NB4 (cell line): Measurements from ENCODE around the gene ME3.

Source experiments
- DNase-seq: peaks from one replicate; pipeline ENCODE4 v3.0.0; 2010; ENCODE audit warnings: low read depth
- H3K4me3 ChIP-seq: one replicate; pipeline ENCODE4 v1.5.1; 2011; ENCODE audit warnings: mild to moderate bottlenecking, low read depth, low read length, moderate library complexity
- CTCF ChIP-seq: IDR thresholded peaks from one replicate; pipeline ENCODE4 v1.5.1; 2012; ENCODE audit warnings: low read depth, low read length
- MYC ChIP-seq: IDR thresholded peaks from 2 replicates; pipeline ENCODE4 v1.6.1; 2011; ENCODE audit warnings: low read depth, low read length
- POLR2A ChIP-seq: IDR thresholded peaks from 2 replicates; pipeline ENCODE4 v1.6.1; 2011; ENCODE audit warnings: mild to moderate bottlenecking; ENCODE audit not compliant: insufficient read length; ENCODE audit errors: extremely low read depth
- TF ChIP-seq, protein P1 (sequence below): IDR thresholded peaks from 2 replicates; pipeline ENCODE4 v1.6.1; 2011; ENCODE audit warnings: low read depth, low read length

Gene ME3

DNA sequence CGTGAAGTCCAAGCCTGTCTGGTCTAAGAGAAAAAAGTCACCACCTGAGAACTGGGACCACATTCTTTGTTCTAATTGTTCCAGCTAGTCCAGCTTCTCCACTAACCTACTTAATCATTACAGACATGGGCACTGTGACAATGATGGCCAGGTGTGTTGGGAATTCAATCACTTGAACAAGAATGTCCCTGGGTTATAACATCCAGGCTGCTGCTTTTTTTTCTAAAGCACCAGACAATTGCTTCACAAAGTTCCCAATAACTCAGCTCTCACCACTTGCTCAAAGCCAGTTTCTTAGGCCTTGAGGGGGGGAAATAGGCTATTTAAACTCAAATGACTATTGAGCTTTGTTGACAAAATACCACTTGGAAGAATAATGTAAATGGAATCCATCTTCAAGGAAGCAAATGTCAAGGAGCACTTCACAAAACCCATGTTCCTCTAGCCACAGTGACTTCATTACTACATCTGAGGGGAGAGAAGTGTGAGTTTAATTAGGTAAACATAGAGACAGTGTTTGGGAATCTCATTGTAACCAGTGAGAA, 80.3 kb downstream of the ME3 start:
- no peak overlapping the region for H3K4me3 ChIP-seq
- no peak for TF ChIP-seq CTCF
- no peak for TF ChIP-seq MYC
- TF ChIP-seq POLR2A, result no peak
- TF ChIP-seq, protein P1, sequence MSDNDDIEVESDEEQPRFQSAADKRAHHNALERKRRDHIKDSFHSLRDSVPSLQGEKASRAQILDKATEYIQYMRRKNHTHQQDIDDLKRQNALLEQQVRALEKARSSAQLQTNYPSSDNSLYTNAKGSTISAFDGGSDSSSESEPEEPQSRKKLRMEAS, result no peak
- DNase-seq, result no peak

DNA sequence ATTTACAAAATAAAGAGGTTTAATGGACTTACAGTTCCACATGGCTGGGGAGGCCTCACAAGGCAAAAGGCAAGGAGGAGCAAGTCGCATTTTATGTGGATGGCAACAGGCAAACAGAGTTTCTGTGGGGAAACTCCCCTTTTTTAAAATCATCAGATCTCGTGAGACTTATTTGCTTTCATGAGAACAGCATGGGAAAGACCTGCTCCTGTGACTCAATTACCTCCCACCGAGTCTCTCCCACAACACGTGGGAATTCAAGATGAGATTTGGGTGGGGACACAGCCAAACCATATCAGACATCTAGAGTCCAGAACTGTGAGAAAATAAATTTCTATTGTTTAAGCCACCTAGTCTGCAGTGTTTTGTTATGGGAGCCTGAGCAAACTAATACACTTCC, 80.8 kb downstream of the ME3 start:
- TF ChIP-seq CTCF, result no peak
- TF ChIP-seq, protein P1, result no peak
- TF ChIP-seq MYC, result no peak
- TF ChIP-seq POLR2A, result no peak
- DNase-seq, result no peak
- H3K4me3 ChIP-seq, result no peak overlapping the region

GRCh38 chr11:86589856-86590589, 82.4 kb downstream of the ME3 start:
- TF ChIP-seq, protein P1, result no peak

GRCh38 chr11:86589204-86589603, 83.2 kb downstream of the ME3 start:
- no peak for DNase-seq
- no peak for TF ChIP-seq MYC
- TF ChIP-seq CTCF, result no peak
- TF ChIP-seq POLR2A, result no peak
- TF ChIP-seq, protein P1, result no peak
- no peak overlapping the region for H3K4me3 ChIP-seq

More at GRCh38 chr11:86589856-86590589, 82.4 kb downstream of the ME3 start:
- H3K4me3 ChIP-seq, result no peak overlapping the region
- no peak for DNase-seq

GRCh38 chr11:86588566-86589090, 83.8 kb downstream of the ME3 start:
- TF ChIP-seq, protein P1, result no peak
- TF ChIP-seq MYC, result no peak
- TF ChIP-seq POLR2A, result no peak
- no peak for TF ChIP-seq CTCF
- DNase-seq, result no peak
- H3K4me3 ChIP-seq, result no peak overlapping the region

DNA sequence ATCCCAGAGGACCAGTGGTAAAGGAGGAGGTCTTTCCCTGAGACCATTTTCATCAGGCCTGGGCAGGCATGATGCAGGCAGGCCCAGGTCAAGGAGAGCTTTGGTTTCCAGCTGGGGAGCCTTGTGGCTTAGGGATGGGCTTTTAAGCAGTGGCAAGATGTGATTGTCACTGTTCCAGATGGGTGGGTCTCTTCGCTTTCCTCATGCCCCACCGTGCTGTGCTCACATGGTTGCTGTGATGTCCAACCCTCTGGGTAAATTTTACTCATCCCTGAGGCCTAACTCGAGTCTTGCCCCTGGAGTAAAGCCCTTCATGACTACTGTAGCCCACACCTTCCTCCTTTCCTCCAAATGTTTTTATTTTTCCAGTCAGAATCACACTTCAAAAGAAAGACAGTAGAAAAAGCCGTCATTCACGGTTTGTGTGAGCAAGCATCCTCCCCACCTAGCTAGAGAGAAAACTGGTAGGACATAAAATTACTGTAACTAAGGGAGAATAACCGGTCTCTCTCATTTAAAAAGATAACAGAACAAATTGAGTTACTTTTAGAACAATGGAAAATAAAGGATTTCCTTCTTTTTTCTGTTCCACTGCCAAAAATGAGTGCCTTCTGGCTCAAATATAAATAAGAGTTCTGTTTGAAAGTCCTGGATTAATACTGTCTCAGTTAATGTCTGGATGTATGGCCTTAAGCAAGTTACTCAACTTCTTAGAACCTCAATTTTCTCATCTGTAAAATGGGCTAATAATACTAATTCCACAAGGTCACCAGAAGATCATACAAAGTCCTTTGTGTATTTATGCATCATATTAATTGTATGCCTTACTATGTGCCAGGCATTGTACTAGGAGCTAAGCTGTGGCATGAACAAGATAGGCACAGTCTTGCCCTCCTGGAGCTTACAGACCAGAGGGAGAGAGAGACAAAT, 84.9 kb downstream of the ME3 start:
- H3K4me3 ChIP-seq, result no peak overlapping the region
- DNase-seq, result no peak
- TF ChIP-seq MYC (no peak), CTCF (no peak), POLR2A (no peak)
- TF ChIP-seq, protein P1, result no peak
